DMS53 treated with DMSO at 0.1 percent for 48 hours (cell line): Measurements from ENCODE around the gene TPM2.

Experiments
- DNase-seq: peaks from one replicate; lab custom pipeline; 2025; ENCODE audit not compliant: unreplicated experiment; lab: John Stamatoyannopoulos, UW

TPM2 gene

GRCh38 chr9:35689542-35690293 lies at the start of gene TPM2:
Gene TPM2 (minus strand): TSS chr9:35689925. CDS start chr9:35689817, 108 bp downstream.
- no peak for DNase-seq

GRCh38 chr9:35738924-35739323 lies 49.2 kb upstream of the TPM2 start:
- DNase-seq, result no peak

- no peak for DNase-seq
Measured at GRCh38 chr9:35738186-35738585, 48.5 kb upstream of the TPM2 start.

- no peak for DNase-seq
Measured at GRCh38 chr9:35737143-35737542, 47.4 kb upstream of the TPM2 start.

- peak; percentile 37 for DNase-seq
Measured at GRCh38 chr9:35736201-35736633, 46.5 kb upstream of the TPM2 start.

- DNase-seq, result no peak
Measured at GRCh38 chr9:35734096-35734495, 44.4 kb upstream of the TPM2 start.

- DNase-seq, result peak; percentile 40
Measured at GRCh38 chr9:35732800-35733541, 43.2 kb upstream of the TPM2 start.

- peak; percentile 89 for DNase-seq
Measured at GRCh38 chr9:35732185-35732799, 42.6 kb upstream of the TPM2 start, which contains the start of the genes CREB3 and TLN1. Gene CREB3 (plus strand): TSS chr9:35732666. CDS start chr9:35732773, 107 bp downstream. Gene TLN1 (minus strand): TSS chr9:35732195. CDS start chr9:35725694, 6,501 bp downstream.

GRCh38 chr9:35731415-35732184 lies 41.9 kb upstream of the TPM2 start:
- no peak for DNase-seq

GRCh38 chr9:35730486-35730854 lies 40.7 kb upstream of the TPM2 start:
- DNase-seq, result no peak

- no peak for DNase-seq
Measured at GRCh38 chr9:35729700-35730485, 40.2 kb upstream of the TPM2 start.

GRCh38 chr9:35729101-35729500 lies 39.4 kb upstream of the TPM2 start:
- DNase-seq, result no peak

GRCh38 chr9:35728041-35728971 lies 38.6 kb upstream of the TPM2 start:
- DNase-seq, result no peak

GRCh38 chr9:35727676-35728040 lies 37.9 kb upstream of the TPM2 start:
- DNase-seq, result no peak

GRCh38 chr9:35726931-35727330 lies 37.2 kb upstream of the TPM2 start:
- no peak for DNase-seq

GRCh38 chr9:35725362-35725761 lies 35.6 kb upstream of the TPM2 start:
- DNase-seq, result no peak

GRCh38 chr9:35723908-35724307 lies 34.2 kb upstream of the TPM2 start:
- DNase-seq, result no peak

- no peak for DNase-seq
Measured at GRCh38 chr9:35723426-35723825, 33.7 kb upstream of the TPM2 start.

- no peak for DNase-seq
Measured at GRCh38 chr9:35719546-35719945, 29.8 kb upstream of the TPM2 start.
